ENCODE measurements around the gene FAM131C.

FAM131C gene

GRCh38 chr1:16072095-16072494 lies 1.4 kb downstream of the FAM131C start:
- Histone ChIP-seq H3K27me3 (ENCODE audit: insufficient read depth, poor library complexity, severe bottlenecking) (peaks cover 42% of the 10 kb centered on the region), H3K27ac (replicated peaks) (no peak overlapping the region), H3K4me3 (replicated peaks; ENCODE audit: insufficient read depth, low read length) (no peak overlapping the region)
- DNase-seq (ENCODE audit: low read depth in 1 of 2, low spot score in 1 of 2) = no peak
- TF ChIP-seq, protein P1, sequence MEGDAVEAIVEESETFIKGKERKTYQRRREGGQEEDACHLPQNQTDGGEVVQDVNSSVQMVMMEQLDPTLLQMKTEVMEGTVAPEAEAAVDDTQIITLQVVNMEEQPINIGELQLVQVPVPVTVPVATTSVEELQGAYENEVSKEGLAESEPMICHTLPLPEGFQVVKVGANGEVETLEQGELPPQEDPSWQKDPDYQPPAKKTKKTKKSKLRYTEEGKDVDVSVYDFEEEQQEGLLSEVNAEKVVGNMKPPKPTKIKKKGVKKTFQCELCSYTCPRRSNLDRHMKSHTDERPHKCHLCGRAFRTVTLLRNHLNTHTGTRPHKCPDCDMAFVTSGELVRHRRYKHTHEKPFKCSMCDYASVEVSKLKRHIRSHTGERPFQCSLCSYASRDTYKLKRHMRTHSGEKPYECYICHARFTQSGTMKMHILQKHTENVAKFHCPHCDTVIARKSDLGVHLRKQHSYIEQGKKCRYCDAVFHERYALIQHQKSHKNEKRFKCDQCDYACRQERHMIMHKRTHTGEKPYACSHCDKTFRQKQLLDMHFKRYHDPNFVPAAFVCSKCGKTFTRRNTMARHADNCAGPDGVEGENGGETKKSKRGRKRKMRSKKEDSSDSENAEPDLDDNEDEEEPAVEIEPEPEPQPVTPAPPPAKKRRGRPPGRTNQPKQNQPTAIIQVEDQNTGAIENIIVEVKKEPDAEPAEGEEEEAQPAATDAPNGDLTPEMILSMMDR (IDR thresholded peaks at IDR 0.05; ENCODE audit: insufficient read depth, low read length) = no peak
- TF ChIP-seq GABPA (IDR thresholded peaks at IDR 0.05; ENCODE audit: low read depth) (no peak), POLR2AphosphoS5 (IDR thresholded peaks at IDR 0.05; ENCODE audit: low read depth) (no peak), REST (IDR thresholded peaks at IDR 0.05; ENCODE audit: insufficient replicate concordance, low read depth) (no peak), SPI1 (IDR thresholded peaks at IDR 0.05; ENCODE audit: borderline replicate concordance, low read depth) (no peak)

DNA sequence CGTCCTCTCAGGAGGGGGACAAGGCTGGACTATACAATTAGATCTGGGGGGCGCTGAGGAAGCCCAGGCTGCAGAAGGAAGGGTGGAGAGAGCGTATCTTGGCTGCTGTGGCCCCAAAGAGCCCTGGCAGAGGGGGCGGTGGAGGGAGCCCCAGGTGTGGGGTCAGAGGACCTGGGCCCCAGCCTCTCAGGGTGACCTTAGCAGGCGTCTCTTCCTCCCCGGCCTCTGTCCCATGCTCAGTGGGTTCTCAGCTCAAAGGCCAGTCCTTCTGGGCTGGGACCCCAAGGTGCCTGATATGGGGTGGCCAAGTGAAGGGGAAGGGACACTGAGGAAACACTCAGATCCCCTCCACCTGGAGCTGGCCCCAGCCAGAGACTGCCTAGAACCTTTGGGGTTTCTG lies 1.8 kb downstream of the FAM131C start:
- Histone ChIP-seq H3K27ac (replicated peaks) (no peak overlapping the region), H3K4me3 (replicated peaks; ENCODE audit: insufficient read depth, low read length) (no peak overlapping the region), H3K27me3 (ENCODE audit: insufficient read depth, poor library complexity, severe bottlenecking) (peaks cover 47% of the 10 kb centered on the region)
- no peak for DNase-seq (ENCODE audit: low read depth in 1 of 2, low spot score in 1 of 2)
- TF ChIP-seq POLR2AphosphoS5 (IDR thresholded peaks at IDR 0.05; ENCODE audit: low read depth) (no peak), REST (IDR thresholded peaks at IDR 0.05; ENCODE audit: insufficient replicate concordance, low read depth) (no peak), SPI1 (IDR thresholded peaks at IDR 0.05; ENCODE audit: borderline replicate concordance, low read depth) (no peak), GABPA (IDR thresholded peaks at IDR 0.05; ENCODE audit: low read depth) (no peak)
- TF ChIP-seq, protein P1 (IDR thresholded peaks at IDR 0.05; ENCODE audit: insufficient read depth, low read length) = no peak

DNA sequence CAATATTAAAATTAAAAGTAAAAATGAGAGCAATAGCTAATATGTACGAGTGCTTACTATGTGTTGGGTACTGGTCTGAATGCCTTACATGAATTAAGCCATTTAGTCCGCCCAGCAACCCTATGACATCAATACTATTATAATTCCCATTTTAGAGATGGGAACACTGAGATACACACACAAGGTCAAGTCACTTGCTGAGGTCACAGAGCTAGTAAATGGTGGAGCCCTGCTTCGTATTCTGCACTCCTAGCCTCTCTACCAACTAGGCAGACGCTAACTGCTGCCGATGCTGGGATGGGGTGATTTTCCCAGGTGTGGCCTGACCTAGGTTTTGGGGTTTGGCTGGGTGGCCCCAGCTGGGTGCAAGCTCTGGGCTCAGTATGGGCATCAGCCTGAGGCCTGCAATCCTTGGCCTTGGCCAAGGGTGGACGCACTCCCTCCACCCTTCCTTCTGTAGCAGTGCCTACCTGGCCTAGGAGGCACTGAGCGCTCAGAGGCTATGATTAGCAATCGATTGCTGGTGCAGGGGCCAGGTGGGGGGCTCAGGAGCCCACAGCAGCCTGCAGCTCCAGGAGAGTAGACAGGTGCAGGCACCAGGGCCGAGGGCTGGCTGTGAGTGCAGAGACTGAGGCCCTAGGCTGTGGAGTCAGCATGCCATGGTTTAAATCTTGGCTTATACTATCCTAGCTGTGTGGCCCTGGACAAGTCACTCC lies 2.7 kb downstream of the FAM131C start:
- no peak for DNase-seq (ENCODE audit: low read depth in 1 of 2, low spot score in 1 of 2)
- Histone ChIP-seq H3K27me3 (ENCODE audit: insufficient read depth, poor library complexity, severe bottlenecking) (peaks cover 47% of the 10 kb centered on the region), H3K27ac (replicated peaks) (no peak overlapping the region), H3K4me3 (replicated peaks; ENCODE audit: insufficient read depth, low read length) (no peak overlapping the region)
- TF ChIP-seq REST (IDR thresholded peaks at IDR 0.05; ENCODE audit: insufficient replicate concordance, low read depth) = no peak
- no peak for TF ChIP-seq SPI1 (IDR thresholded peaks at IDR 0.05; ENCODE audit: borderline replicate concordance, low read depth)
